Endothelial cell of umbilical vein (primary cell): ENCODE data around the gene MOAP1. TPM values are rescaled to one million over a fixed set of nuclear protein-coding genes. Genes with fewer than 3 reads are reported as not detected.

Experiments used
- BruUV-seq: library from RNA; stranded (reverse); fragments of 400-500 nt; replicated peaks from 2 replicates; lab custom pipeline; 2021; lab: Mats Ljungman, UMichigan
- CTCF ChIA-PET: fragments of 300-600, 350-600 bp; sonication (Branson Sonifier 250); formaldehyde crosslinking; loops from one replicate; lab custom pipeline; 2021; ENCODE audit warnings: antibody characterized with exemption, inconsistent platforms; lab: Charles Lee
- POLR2A ChIA-PET: fragments of 300-600, 350-600 bp; sonication (Branson Sonifier 250); formaldehyde crosslinking; loops from one replicate; lab custom pipeline; 2021; ENCODE audit warnings: antibody characterized with exemption, inconsistent platforms; lab: Charles Lee
- DNase-seq: peaks from one replicate; pipeline ENCODE4 v3.0.0-alpha.2; 2011; ENCODE audit warnings: low read depth, low spot score
- FAIRE-seq: peaks from 2 replicates; lab custom pipeline; 2011; peaks lifted over from hg19 to GRCh38; lab: Jason Lieb, UNC
- H2AFZ ChIP-seq: 2 replicates; pipeline ENCODE4 v1.6.0; 2012; ENCODE audit warnings: low read depth, low read length, control low read depth, inconsistent platforms
- H3K27ac ChIP-seq: 2 replicates; pipeline ENCODE4 v1.5.1; 2011; ENCODE audit warnings: low read depth, mild to moderate bottlenecking, control low read depth, low read length, moderate library complexity; ENCODE audit not compliant: insufficient read depth
- H3K27me3 ChIP-seq, 2 experiments: 2 replicates each; pipeline versions ENCODE4 v1.6.0 to v1.6.1; 2011; ENCODE audit warnings: low read length in 2 of 2, mixed read lengths in 1 of 2; ENCODE audit not compliant: control insufficient read depth in 2 of 2, insufficient read depth in 2 of 2
- H3K36me3 ChIP-seq, 2 experiments: 2 replicates in 1 of 2; 3 replicates in 1 of 2; pipeline ENCODE4 v1.5.1; 2011; ENCODE audit warnings: low read length in 2 of 2, mild to moderate bottlenecking in 1 of 2, moderate library complexity in 1 of 2; ENCODE audit not compliant: control insufficient read depth in 2 of 2, insufficient read depth in 2 of 2; ENCODE audit errors: extremely low read depth in 1 of 2
- H3K4me1 ChIP-seq: 3 replicates; pipeline ENCODE4 v1.5.1; 2011; ENCODE audit warnings: mild to moderate bottlenecking, low read length; ENCODE audit not compliant: control insufficient read depth, insufficient read depth; ENCODE audit errors: extremely low read depth
- H3K4me2 ChIP-seq: 2 replicates; pipeline ENCODE4 v1.6.1; 2011; ENCODE audit warnings: low read length, control low read depth, mixed read lengths; ENCODE audit not compliant: insufficient read depth
- H3K4me3 ChIP-seq, 3 experiments: fragments of 200-600 bp in 1 of 3; sonication (generic), shearing (Covaris generic) in 1 of 3; replicated peaks in 1 of 3; 2 replicates each; pipeline ENCODE4 v1.5.1; 2011 to 2016; ENCODE audit warnings: control low read depth in 3 of 3, low read length in 3 of 3, mild to moderate bottlenecking in 2 of 3, inconsistent platforms in 1 of 3, low read depth in 1 of 3, moderate library complexity in 1 of 3; ENCODE audit not compliant: insufficient read depth in 1 of 3
- H3K79me2 ChIP-seq: 2 replicates; pipeline ENCODE4 v1.6.0; 2012; ENCODE audit warnings: low read length, inconsistent platforms; ENCODE audit not compliant: control insufficient read depth, insufficient read depth
- H3K9ac ChIP-seq: replicated peaks from 2 replicates; pipeline ENCODE3; 2011; ENCODE audit warnings: low read length, control low read depth; ENCODE audit not compliant: insufficient read depth; ENCODE audit errors: extremely low read depth
- H3K9me1 ChIP-seq: replicated peaks from 3 replicates; pipeline ENCODE4 v1.6.0; 2011; ENCODE audit warnings: mild to moderate bottlenecking, low read length; ENCODE audit not compliant: control insufficient read depth, insufficient read depth; ENCODE audit errors: extremely low read depth
- H3K9me3 ChIP-seq: replicated peaks from 2 replicates; pipeline ENCODE4 v1.5.1; 2012; ENCODE audit warnings: low read length, inconsistent platforms; ENCODE audit not compliant: control insufficient read depth, insufficient read depth
- H4K20me1 ChIP-seq: replicated peaks from 2 replicates; pipeline ENCODE3; 2011; ENCODE audit warnings: mild to moderate bottlenecking, low read length; ENCODE audit not compliant: control insufficient read depth, insufficient read depth; ENCODE audit errors: extremely low read depth
- EZH2 ChIP-seq: IDR thresholded peaks from 2 replicates; pipeline ENCODE4 v1.6.1; 2012; ENCODE audit warnings: borderline replicate concordance, low read depth, mild to moderate bottlenecking, moderate library complexity, low read length, inconsistent platforms; ENCODE audit not compliant: severe bottlenecking
- FOS ChIP-seq: IDR thresholded peaks from 2 replicates; pipeline ENCODE4 v1.6.1; 2011; ENCODE audit warnings: mild to moderate bottlenecking, low read length, moderate library complexity, borderline replicate concordance; ENCODE audit not compliant: insufficient read depth
- GATA2 ChIP-seq: IDR thresholded peaks from 2 replicates; pipeline ENCODE4 v1.7.0; 2011; ENCODE audit warnings: low read depth, mild to moderate bottlenecking, moderate library complexity, mixed read lengths, low read length; ENCODE audit not compliant: insufficient read length, insufficient read depth
- JUN ChIP-seq: IDR thresholded peaks from 2 replicates; pipeline ENCODE4 v1.6.1; 2011; ENCODE audit warnings: borderline replicate concordance, low read depth; ENCODE audit not compliant: insufficient read length, insufficient read depth
- MYC ChIP-seq: IDR thresholded peaks from one replicate; pipeline ENCODE4 v1.6.1; 2011; ENCODE audit warnings: mild to moderate bottlenecking, low read depth, low read length
- POLR2A ChIP-seq: IDR thresholded peaks from 2 replicates; pipeline ENCODE4 v1.6.1; 2012; ENCODE audit warnings: low read depth, mild to moderate bottlenecking, control low read depth, low read length
- POLR2AphosphoS5 ChIP-seq: IDR thresholded peaks from 2 replicates; pipeline ENCODE4 v1.6.1; 2012; ENCODE audit warnings: low read depth, mild to moderate bottlenecking, control low read depth, low read length, moderate library complexity; ENCODE audit not compliant: insufficient read depth
- dilution Hi-C: fragments of 300-500 bp; cut with MboI; formaldehyde crosslinking; loops from one replicate; pipeline ENCODE4 v1.15.0; 2019; ENCODE audit warnings: low sequenced_read_pairs; ENCODE audit not compliant: extremely low pct_ligation_motif_present
- intact Hi-C: fragments of 100-400 bp; cut with micrococcal nuclease; formaldehyde crosslinking; loops from one replicate; pipeline ENCODE4 v1.10.0; 2022
- polyA plus RNA-seq, 4 experiments: library from polyadenylated mRNA; depleted of rRNA in 3 of 4; stranded (reverse) in 3 of 4; unstranded in 1 of 4; fragments of >200 nt; gene quantifications; 2 replicates each; pipeline versions ENCODE4 v1.2.1 to v1.2.3, GENCODE V29; 2011 to 2012; ENCODE audit warnings: missing spikeins in 1 of 4
- total RNA-seq: library from RNA; stranded (reverse); gene quantifications from 2 replicates; pipeline ENCODE4 v1.2.3, GENCODE V29; 2021
- TF ChIP-seq, protein P1 (sequence below): IDR thresholded peaks from 2 replicates; pipeline ENCODE4 v1.6.1; 2011; ENCODE audit not compliant: insufficient read depth, insufficient read length
- TF ChIP-seq, protein P2 (sequence below), 2 donors: IDR thresholded peaks; 1 replicate in 1 of 2; 2 replicates in 1 of 2; pipeline ENCODE4 v1.5.1; 2011; ENCODE audit warnings: low read length in 2 of 2, mild to moderate bottlenecking in 2 of 2, moderate library complexity in 2 of 2, control low read depth in 1 of 2, inconsistent platforms in 1 of 2, low read depth in 1 of 2; ENCODE audit not compliant: insufficient read depth in 1 of 2; ENCODE audit errors: extremely low read depth in 1 of 2

Gene MOAP1
- total and polyA plus RNA-seq, 2 donors (not counting 3 experiments of a cell fraction or from before 2014, with no cell fraction given) = 15.0 to 21.0 TPM

DNA sequence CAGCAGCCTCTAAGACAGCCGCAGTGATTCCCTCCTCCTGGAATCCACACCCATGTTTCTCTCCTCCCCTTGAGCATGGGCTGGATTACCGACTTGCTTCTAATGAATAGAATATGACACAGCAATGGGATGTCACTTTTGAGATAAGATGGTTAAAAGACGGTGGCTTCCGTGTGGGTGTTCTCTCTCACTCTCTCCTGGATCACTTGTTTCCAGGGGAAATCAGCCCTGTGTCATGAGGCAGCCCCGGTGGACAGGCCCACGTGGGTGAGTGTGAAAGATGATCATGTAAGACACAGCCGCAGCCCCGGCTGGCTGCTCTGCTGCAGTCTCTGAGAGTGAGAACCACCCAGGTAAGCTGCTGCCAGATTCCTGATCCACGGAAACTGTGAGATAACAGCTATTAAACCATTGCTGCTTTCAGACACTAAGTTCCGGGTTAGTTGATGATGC, 10.7 kb downstream of the MOAP1 start:
- Histone ChIP-seq H3K9me3 (no peaks in the 10 kb centered on the region), H3K9ac (no peak overlapping the region), H3K4me2 (no peak overlapping the region), H3K27ac (no peak overlapping the region), H2AFZ (no peak overlapping the region), H3K4me3 (no peak overlapping the region), H3K79me2 (no peaks in the 10 kb centered on the region), H3K36me3 (no peaks in the 10 kb centered on the region), H3K27me3 (no peaks in the 10 kb centered on the region), H3K4me1 (no peaks in the 10 kb centered on the region), H4K20me1 (no peaks in the 10 kb centered on the region), H3K9me1 (no peaks in the 10 kb centered on the region)
- DNase-seq = no peak
- ChIA-PET CTCF (interaction anchor here (1.1 to 3.4 kb wide), 5 partner anchors 11 to 61 kb away, joined by 3 to 13 read pairs (median 3); partner anchors contain the start of genes LYSET and MOAP1), POLR2A (no interaction called here)
- dilution Hi-C loops (no loop called here), intact Hi-C loops (no loop called here)
- no peak for TF ChIP-seq EZH2
- TF ChIP-seq FOS = no peak
- TF ChIP-seq POLR2AphosphoS5 = no peak
- TF ChIP-seq MYC = no peak
- TF ChIP-seq JUN = no peak
- no peak for TF ChIP-seq POLR2A
- TF ChIP-seq, protein P1, sequence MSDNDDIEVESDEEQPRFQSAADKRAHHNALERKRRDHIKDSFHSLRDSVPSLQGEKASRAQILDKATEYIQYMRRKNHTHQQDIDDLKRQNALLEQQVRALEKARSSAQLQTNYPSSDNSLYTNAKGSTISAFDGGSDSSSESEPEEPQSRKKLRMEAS = no peak
- TF ChIP-seq, protein P2, sequence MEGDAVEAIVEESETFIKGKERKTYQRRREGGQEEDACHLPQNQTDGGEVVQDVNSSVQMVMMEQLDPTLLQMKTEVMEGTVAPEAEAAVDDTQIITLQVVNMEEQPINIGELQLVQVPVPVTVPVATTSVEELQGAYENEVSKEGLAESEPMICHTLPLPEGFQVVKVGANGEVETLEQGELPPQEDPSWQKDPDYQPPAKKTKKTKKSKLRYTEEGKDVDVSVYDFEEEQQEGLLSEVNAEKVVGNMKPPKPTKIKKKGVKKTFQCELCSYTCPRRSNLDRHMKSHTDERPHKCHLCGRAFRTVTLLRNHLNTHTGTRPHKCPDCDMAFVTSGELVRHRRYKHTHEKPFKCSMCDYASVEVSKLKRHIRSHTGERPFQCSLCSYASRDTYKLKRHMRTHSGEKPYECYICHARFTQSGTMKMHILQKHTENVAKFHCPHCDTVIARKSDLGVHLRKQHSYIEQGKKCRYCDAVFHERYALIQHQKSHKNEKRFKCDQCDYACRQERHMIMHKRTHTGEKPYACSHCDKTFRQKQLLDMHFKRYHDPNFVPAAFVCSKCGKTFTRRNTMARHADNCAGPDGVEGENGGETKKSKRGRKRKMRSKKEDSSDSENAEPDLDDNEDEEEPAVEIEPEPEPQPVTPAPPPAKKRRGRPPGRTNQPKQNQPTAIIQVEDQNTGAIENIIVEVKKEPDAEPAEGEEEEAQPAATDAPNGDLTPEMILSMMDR (IDR thresholded peaks at IDR 0.05; ENCODE audit: extremely low read depth in 1 of 2, insufficient read depth in 1 of 2, low read depth in 1 of 2, low read length in 2 of 2) = no peak
- no peak for TF ChIP-seq GATA2
- FAIRE-seq = no peak
- BruUV-seq = no TSS peak
